C4-2B (cell line): Measurements from ENCODE around the gene WDR37.

Experiments
- ZFX ChIP-seq: fragments of 450-650 bp; IDR thresholded peaks from 2 replicates; pipeline ENCODE4 v1.6.1; 2017
- TF ChIP-seq, protein P1 (sequence below): fragments of 450-650 bp; conservative IDR thresholded peaks from 2 replicates; pipeline ENCODE4 v1.5.1; 2017; ENCODE audit warnings: mild to moderate bottlenecking

DNA sequence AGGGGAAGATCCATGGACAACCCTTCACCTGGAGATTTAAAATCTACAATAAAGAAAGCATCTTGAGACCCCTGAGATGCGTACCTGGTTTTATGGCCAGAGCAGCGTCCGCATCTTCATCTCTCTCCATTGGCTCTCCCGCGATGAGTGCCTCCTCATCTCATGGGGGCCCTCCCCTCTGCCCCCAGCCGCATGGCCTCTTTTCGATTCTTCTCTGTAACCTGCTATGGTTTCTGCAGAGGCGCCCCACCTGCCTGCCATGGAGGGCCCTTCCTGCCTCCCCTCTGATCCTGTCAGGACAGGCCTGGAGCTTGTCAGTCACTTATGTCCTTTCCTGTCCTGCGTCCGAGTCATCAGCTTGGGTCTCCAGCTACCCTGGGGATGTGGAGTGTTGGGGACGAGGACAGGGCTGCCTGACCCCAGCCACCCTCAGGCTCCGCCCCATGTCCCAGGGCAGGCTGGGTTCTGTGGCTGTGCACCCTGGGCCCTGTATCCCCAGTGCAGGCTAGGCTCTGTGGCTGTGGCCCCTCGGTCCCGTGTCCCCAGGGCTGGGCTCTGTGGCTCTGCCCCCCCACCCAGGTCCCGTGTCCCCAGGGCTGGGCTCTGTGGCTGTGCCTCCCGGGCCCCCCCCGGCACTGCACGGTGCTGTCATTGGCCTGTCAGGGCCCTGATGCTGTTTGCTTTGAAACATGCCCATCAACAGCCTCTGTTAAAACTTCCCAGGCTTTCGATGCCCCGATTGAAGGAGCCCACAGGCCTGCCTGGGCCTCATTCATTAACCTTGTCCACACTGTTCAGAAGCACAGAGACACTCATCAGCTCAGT lies 99.8 kb downstream of the WDR37 start:
- TF ChIP-seq, protein P1, sequence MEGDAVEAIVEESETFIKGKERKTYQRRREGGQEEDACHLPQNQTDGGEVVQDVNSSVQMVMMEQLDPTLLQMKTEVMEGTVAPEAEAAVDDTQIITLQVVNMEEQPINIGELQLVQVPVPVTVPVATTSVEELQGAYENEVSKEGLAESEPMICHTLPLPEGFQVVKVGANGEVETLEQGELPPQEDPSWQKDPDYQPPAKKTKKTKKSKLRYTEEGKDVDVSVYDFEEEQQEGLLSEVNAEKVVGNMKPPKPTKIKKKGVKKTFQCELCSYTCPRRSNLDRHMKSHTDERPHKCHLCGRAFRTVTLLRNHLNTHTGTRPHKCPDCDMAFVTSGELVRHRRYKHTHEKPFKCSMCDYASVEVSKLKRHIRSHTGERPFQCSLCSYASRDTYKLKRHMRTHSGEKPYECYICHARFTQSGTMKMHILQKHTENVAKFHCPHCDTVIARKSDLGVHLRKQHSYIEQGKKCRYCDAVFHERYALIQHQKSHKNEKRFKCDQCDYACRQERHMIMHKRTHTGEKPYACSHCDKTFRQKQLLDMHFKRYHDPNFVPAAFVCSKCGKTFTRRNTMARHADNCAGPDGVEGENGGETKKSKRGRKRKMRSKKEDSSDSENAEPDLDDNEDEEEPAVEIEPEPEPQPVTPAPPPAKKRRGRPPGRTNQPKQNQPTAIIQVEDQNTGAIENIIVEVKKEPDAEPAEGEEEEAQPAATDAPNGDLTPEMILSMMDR: no peak
- TF ChIP-seq ZFX: no peak
